GM18505 (cell line): ENCODE data around the gene PAK1.
"Not testable (repeated sequence)": the region's sequence is repeated elsewhere in the genome, so short reads cannot be mapped to it uniquely, and the experiment has no call there.

Source experiments
- ATAC-seq: cut with Tn5 transposase; IDR thresholded peaks from one replicate; pipeline ENCODE4 v1.9.1; 2021; ENCODE audit not compliant: unreplicated experiment
- POLR2A ChIP-seq: IDR thresholded peaks from 4 replicates; pipeline ENCODE4 v1.6.1; 2011; ENCODE audit warnings: borderline replicate concordance; ENCODE audit not compliant: insufficient read depth, insufficient read length; ENCODE audit errors: extremely low read depth

PAK1 gene

GRCh38 chr11:77310721-77311120 is 163.2 kb downstream of the PAK1 start:
- TF ChIP-seq POLR2A = no peak
- no peak for ATAC-seq

- no peak for ATAC-seq
- no peak for TF ChIP-seq POLR2A
Measured at GRCh38 chr11:77309401-77310085, 164.4 kb downstream of the PAK1 start.

- no peak for ATAC-seq
- no peak for TF ChIP-seq POLR2A
Measured at GRCh38 chr11:77308838-77309237, 165.1 kb downstream of the PAK1 start.

- no peak for TF ChIP-seq POLR2A
- ATAC-seq = no peak
Measured at GRCh38 chr11:77303328-77303727, 170.6 kb downstream of the PAK1 start.

DNA sequence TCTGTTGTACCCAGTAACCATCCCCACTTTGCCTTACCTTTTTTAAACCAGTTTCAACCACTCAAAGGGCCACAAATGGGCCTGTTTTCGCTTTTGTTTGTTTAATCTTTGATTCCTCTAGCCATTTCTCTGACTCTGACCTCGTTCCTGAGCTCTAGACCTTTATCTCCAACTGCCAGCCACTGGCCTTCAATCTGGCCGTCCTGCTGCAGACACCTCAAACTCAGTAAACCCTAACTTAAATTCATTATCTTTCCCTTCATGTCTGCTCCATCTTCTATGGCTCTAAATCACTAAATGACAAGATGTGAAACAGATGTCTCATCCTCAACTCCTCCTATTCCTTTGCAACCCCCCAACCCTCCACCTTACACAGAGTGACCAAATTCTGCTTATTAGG is 171.1 kb downstream of the PAK1 start:
- no peak for ATAC-seq
- no peak for TF ChIP-seq POLR2A

- no peak for ATAC-seq
- no peak for TF ChIP-seq POLR2A
Measured at GRCh38 chr11:77301510-77301909, 172.4 kb downstream of the PAK1 start, which contains the start of gene GDPD4. GDPD4 (minus strand) TSS chr11:77301686; CDS start chr11:77285137, 16,549 bp downstream.

DNA sequence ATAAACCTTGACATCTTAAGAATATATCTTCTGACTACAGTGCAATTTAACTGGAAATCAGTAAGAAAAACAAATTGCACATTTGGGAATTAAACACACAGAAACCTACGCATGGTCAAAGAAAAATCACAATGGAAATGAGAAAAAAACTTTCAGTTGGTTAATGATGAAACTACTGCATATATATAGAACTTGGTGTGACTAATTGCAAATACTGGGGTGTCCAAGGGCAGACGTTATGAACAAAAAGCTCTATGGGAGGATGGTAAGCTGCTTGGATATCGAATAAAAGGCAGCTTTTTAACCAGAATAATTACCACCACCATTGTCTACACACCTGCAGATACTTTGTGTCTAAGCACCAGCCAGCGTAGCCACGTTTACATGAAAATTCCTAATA is 173.2 kb downstream of the PAK1 start:
- TF ChIP-seq POLR2A = no peak
- no peak for ATAC-seq

- not testable (repeated sequence) for ATAC-seq
Measured at GRCh38 chr11:77300028-77300427, 173.9 kb downstream of the PAK1 start.

DNA sequence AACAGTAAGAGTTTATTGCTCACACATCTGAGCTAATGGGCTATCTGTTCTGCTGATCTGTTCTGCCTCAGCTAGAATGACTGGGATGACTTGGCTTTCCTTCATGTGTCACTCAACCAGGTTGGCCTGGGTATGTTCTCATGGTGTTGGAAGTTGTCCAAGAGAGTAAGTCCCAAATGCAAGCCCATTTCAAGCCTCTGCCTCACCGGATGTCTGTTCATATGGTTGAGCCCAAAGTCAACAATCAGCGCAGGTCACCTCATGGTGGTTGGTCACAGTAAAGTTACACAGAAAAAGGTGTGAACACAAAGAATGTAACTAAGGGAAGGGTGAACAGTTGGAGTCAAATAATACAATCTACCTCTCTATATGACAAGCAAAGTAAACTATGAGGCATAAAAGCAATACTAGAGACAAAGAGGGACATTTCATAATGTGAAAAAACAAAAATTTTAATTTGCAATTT is 174.3 kb downstream of the PAK1 start:
- ATAC-seq = no peak
- TF ChIP-seq POLR2A = no peak

GRCh38 chr11:77294040-77294439 is 179.9 kb downstream of the PAK1 start:
- TF ChIP-seq POLR2A = no peak
- no peak for ATAC-seq

- no peak for ATAC-seq
- no peak for TF ChIP-seq POLR2A
Measured at GRCh38 chr11:77289737-77290136, 184.2 kb downstream of the PAK1 start.

GRCh38 chr11:77287615-77288273 is 186.2 kb downstream of the PAK1 start:
- TF ChIP-seq POLR2A = no peak
- ATAC-seq = no peak

GRCh38 chr11:77287136-77287535 is 186.8 kb downstream of the PAK1 start:
- no peak for ATAC-seq
- TF ChIP-seq POLR2A = no peak
